Left colon (tissue), 2 donors: ENCODE measurements around the gene PPFIA1. TPM values are rescaled to one million over a fixed set of nuclear protein-coding genes. Genes with fewer than 3 reads are reported as not detected.
"Not testable (repeated sequence)": the region's sequence is repeated elsewhere in the genome, so short reads cannot be mapped to it uniquely, and the experiment has no call there.

Experiments used
- ATAC-seq: fragments of 200-7000 bp; cut with Tn5 transposase; one replicate; pipeline ENCODE4 v1.9.1; 2020; ENCODE audit warnings: mild to moderate bottlenecking, moderate library complexity
- DNase-seq, 2 donors: peaks; one replicate each; pipeline ENCODE4 v3.0.0-alpha.2; 2020
- intact Hi-C, 2 donors: fragments of 100-400 bp; cut with DNase I in 1 of 2; cut with micrococcal nuclease in 1 of 2; formaldehyde crosslinking; loops; one replicate each; pipeline versions ENCODE4 v1.11.2 to v1.14.0; 2022; cut with DNase I, micrococcal nuclease
- total RNA-seq, 2 donors: library from RNA; stranded (reverse); fragmentation: NEBNext Ultra II Directional; extraction: Animal tissue kit (Norgen Biotek cat#: 25700); gene quantifications; one replicate each; pipeline ENCODE4 v1.2.1, GENCODE V29; 2021
- donor health status: DM: no; HTN: no; CAD: no.
- donor health status: DM: yes; HTN: yes; CAD: no.

The PPFIA1 gene
- total RNA-seq, 2 donors from 2014 or later: 52.8 to 79.1 TPM

DNA sequence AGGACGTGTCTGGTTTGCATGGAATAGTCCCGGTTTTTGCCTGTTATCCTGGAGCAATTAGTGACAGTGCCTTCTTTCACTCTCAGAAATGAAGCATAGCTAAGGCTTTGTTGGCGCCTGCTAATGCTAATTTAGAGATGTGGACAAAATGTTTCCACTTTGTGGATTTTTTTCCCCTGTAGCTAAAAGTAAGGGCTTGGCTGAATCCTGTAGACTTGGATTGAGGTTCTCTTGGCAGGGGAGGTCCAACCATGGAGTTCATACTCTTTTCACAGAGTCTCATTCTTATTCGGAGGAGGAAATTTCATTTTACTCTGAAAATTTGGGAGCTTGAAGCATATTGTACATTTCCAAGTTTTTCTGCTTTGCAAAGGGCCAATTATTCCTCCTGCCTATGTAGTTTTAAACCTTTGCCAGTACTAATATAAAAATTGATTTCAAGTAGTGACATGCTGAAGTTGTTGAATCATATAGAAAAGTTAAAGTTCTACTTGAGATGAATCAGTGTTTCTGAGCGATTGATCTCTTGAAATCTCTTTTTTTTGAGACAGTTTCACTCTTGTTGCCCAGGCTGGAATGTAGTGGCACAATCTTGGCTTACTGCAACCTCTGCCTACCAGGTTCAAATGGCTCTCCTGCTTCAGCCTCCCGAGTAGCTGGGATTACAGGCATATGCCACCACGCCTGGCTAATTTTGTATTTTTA is 20.0 kb downstream of the PPFIA1 start:
- ATAC-seq (no peak), DNase-seq (no peak)
- intact Hi-C loops: no loop called here

GRCh38 chr11:70292166-70292565 is 21.7 kb downstream of the PPFIA1 start:
- intact Hi-C loops: no loop called here
- ATAC-seq (no peak), DNase-seq (no peak)

DNA sequence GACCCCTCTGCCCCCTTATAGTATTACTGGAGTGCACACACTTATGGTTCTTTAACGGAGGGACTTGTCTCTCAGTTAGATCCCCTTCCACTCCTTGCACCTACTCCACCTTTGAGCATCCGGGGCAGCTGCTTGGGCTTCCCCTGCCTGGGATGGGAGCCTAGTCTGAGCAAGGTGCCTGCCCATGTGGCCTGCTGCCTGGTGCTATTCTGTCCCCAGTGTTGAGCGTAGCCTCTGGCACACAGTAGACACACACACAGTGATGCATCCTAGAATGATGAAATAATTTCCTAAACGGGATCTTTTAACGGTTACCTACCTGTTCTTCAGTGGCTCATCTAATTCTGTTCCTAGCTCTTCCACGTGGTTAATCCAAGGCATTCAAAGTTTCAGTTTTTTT is 22.4 kb downstream of the PPFIA1 start:
- intact Hi-C loops: no loop called here
- DNase-seq (no peak), ATAC-seq (no peak)

GRCh38 chr11:70295166-70295565 is 24.7 kb downstream of the PPFIA1 start:
- ATAC-seq, DNase-seq, intact Hi-C loops: not testable (repeated sequence)

GRCh38 chr11:70296681-70297080 is 26.2 kb downstream of the PPFIA1 start:
- intact Hi-C loops: no loop called here
- DNase-seq: no peak

DNA sequence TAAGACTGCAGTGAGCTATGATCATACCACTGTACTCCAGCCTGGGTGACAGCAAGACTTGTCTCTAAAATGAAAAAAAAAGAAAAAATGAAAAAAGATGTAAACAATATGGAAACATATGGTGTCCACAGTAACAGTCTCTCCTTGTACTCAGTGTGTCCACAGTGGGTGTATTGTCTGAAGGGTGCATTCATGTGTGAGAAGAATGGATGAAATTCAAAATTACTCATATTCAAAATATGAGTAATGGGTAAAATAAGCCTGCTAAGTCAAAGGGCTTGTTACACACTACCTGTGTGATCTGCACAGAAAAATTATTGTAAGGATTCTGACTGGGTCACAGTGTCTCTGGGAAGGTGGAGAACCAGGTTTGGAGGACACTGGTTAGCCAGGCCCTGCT is 26.9 kb downstream of the PPFIA1 start:
- ATAC-seq: no peak
- DNase-seq: no peak
- intact Hi-C loops: no loop called here

More at GRCh38 chr11:70296681-70297080, 26.2 kb downstream of the PPFIA1 start:
- ATAC-seq: no peak

DNA sequence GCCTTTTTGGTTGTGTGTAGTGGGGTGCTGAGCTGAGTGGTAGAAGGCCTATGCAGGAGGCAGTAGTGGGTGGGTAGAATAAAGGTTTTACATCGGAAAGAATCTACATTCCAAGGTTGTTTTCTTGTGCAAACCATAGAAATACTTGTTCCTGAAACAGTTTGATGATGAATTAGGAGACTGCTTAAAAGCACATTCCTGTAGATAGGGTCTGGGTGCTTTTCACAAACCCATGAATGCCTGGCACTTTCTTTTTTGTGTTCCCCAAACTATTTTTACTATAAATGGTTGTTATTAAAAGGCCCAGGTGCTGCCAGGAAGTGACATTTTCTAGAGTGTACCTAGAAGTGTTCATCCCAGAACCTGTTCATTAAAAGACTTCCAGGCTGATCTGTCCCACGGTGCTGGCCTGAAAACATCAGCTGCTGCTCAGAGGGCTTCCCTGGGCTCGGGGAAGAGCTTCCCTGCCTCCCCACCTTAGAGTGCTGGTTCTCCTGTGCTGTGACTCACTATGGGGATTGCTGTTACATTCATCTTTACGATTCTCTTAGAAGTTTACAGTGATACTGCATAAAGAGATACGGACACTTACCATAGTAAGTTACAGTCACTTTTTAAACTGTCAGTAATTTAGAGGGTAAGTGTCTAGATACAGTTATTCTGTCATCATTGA is 27.9 kb downstream of the PPFIA1 start:
- intact Hi-C loops: no loop called here
- ATAC-seq (peak; percentile 26), DNase-seq (no peak)

DNA sequence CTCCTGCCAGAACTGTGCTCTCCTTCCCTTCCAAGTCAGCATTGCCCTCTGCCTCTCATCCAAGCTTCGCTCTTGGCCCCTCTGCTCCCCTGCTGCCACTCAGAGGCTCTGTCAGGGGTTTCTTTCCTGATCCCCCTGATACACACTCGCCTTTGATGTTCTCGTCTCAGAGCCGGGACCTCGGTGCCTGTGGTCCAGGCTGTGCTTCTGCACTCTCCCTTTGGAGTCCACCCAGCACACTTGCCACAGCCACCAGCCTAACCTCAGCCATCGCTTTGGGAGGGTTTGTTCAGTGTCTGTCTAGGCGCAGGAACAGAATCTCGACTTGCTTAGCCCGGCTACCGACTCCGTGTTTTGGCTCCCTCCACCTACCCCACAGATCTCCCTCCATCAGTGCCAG is 29.1 kb downstream of the PPFIA1 start:
- ATAC-seq: no peak
- intact Hi-C loops: no loop called here
- no peak for DNase-seq

DNA sequence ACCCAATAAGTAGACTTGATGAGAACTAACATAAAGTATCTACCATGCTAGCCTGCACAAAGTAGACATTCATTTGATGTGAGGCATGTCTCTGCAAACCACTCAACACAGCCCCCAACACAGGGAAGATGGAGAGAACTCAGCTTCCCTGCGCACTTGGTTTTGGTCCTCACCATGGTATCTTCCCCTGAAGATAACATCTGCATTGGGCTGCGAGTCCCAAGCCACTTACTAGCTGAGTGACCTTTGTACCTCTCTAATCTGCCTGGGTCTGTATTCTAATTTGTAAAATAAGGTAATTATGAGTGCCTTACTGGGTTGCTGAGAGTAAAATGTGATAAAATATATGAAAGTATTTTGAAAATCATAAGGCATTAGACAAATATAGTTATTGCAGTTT is 30.7 kb downstream of the PPFIA1 start:
- ATAC-seq: no peak
- intact Hi-C loops: no loop called here
- DNase-seq: no peak

- ATAC-seq (no peak), DNase-seq (no peak)
- intact Hi-C loops: no loop called here
Observed at GRCh38 chr11:70301721-70302418, 31.4 kb downstream of the PPFIA1 start.

GRCh38 chr11:70302419-70302752 is 31.9 kb downstream of the PPFIA1 start:
- intact Hi-C loops: no loop called here
- DNase-seq: no peak
- ATAC-seq: no peak

GRCh38 chr11:70303070-70303469 is 32.6 kb downstream of the PPFIA1 start:
- intact Hi-C loops: no loop called here
- ATAC-seq (no peak), DNase-seq (no peak)

GRCh38 chr11:70304208-70304603 is 33.7 kb downstream of the PPFIA1 start:
- DNase-seq (no peak), ATAC-seq (no peak)
- intact Hi-C loops: no loop called here

- ATAC-seq: no peak
- intact Hi-C loops: no loop called here
Observed at GRCh38 chr11:70305501-70305900, 35.0 kb downstream of the PPFIA1 start.

DNA sequence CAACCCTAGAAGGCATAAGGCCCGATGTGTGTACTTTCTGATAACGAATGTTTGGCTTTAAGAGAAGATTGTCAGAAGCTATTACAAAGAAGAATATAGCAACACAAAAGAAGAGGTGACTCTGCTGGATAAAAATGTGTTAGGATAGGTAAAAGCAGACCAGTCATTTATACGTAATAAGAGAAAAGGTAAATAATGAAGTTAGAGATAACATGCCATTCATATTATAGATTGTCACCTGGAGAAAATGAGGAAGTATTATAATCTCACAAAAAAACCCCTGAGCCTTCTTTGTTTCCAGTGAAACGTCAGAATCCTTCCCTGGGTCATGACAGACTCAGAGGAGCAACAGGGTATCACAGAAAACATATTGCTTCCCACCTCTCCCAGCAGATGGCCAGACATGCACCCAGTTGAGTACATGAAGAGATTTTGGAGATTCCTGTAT is 36.1 kb downstream of the PPFIA1 start:
- intact Hi-C loops: no loop called here
- DNase-seq (no peak), ATAC-seq (peak; percentile 38)

More at GRCh38 chr11:70305501-70305900, 35.0 kb downstream of the PPFIA1 start:
- DNase-seq: no peak

DNA sequence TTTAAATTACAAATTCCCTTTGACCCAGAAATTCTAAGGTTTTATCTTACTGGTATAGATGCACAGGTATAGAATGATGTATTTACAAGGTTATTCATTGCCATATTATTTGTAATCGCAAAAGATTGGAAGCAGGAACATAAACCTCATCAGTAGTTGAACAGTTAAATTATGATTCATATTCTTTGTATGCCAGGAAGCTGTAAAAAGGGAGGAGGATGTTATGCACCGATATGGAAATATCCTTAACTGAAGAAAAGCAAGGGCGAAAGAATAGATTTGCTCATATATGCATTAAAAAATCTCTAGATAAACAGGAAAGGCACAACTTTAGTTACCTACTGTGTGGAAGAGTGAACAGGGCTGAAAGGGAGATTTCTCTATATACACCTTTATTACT is 36.7 kb downstream of the PPFIA1 start:
- ATAC-seq (peak; percentile 79), DNase-seq (no peak)
- intact Hi-C loops: no loop called here

DNA sequence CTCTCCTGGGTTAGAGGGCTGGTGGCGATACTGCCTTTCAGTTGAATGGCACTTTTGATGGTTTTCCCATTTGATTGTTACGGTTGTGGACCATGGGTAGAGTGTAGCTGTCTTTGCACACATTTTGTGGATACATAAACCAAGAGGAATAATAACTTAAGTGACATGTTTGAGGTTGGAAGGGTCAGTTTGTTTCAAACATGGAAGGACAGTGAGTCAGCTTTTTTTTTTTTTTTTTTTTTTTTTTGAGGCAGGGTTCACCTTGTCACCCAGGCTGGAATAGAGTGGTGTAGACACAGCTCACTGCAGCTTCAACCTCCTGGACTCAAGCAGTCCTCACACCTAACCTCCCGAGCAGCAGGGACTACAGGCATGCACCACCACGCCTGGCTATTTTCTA is 41.1 kb downstream of the PPFIA1 start:
- ATAC-seq: no peak
- no peak for DNase-seq
- intact Hi-C loops: no loop called here

DNA sequence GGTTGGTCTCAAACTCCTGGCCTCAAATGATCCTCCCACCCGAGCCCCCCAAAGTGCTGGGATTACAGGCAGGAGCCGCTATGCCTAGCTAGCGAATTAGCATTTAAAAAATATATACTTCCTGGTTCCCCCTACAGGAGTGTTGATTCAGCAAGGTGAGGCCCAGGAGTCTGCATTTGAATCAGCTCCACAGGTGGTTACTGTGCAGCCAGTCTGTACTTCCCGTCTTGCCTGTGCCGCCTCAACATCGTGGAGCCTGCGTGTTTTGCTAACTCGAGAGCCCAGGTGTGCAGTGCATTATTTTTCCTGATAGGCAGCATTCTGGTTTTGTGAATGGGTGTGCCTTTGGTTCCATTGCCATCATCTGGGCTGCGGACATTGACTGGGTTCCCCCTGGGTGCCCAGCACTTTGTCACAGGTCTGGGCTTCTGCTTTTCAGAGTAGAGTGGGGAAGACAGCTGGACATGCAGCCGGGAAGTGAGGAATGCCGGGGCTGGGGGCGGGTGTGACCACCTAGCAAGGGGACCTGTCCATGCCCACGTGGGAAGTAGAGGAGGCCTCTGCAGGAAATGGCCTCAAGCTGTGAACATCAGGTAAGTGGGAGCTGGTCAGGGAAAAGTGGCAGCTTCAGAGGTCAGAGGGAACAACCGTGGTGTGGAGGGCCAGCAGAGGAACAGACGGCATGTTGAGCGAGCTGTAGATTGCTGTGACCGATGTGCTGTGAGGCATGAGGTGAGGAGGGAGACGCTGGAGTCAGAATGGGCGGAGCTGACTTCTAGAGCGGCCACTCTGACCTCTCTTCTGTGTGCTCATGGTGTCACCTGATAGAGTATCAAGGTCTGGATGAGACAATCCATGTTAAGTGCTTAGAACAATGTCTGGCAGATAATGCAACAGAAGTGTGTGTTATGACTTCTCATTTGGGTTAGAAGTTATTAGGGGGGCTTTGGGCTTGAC is 42.2 kb downstream of the PPFIA1 start:
- peak; percentile 64 for ATAC-seq
- DNase-seq: no peak
- intact Hi-C loops: no loop called here

DNA sequence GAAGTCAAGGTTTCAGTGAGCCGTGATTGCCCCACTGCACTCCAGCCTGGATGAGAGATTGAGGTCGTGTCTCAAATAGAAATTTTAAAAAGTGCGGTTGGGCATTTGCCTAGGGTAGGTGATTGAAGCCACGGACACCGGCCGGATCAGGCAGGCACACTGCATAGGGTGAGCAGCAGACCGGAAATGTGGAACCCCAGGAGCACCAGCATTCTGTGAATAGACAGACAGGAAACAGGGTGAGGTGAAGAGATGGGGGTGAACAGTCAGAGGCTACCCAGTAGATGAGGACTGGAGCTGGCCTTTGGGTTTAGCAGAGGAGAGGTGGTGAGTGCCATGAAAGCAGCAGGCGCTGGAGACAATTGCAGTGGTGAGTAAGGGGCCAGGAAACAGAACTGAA is 43.5 kb downstream of the PPFIA1 start:
- intact Hi-C loops: no loop called here
- no peak for ATAC-seq
- no peak for DNase-seq
